Measurements from ENCODE around the gene CNOT6.

DNA sequence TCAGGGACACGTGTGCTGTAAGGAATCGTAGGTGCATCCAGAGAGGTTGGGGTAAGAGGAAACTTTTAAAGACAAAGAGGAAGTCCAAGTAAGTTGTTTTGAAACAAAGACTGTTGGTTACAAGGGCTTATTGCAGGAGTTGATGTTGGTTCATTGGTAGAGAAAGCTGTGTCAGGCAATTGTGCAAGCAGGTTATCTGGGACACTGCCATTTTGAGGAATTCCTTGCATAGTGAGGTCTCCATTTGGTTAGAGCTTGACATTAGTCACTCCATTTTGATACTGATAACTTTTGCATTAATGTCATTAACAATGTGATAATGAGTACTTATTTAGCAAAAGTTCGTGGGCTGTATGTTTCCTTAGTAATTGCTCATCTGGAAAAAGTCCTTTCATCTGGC is 24.9 kb downstream of the CNOT6 start:
- TF ChIP-seq POLR2A (IDR thresholded peaks at IDR 0.05), result no peak
- TF ChIP-seq, protein P1, sequence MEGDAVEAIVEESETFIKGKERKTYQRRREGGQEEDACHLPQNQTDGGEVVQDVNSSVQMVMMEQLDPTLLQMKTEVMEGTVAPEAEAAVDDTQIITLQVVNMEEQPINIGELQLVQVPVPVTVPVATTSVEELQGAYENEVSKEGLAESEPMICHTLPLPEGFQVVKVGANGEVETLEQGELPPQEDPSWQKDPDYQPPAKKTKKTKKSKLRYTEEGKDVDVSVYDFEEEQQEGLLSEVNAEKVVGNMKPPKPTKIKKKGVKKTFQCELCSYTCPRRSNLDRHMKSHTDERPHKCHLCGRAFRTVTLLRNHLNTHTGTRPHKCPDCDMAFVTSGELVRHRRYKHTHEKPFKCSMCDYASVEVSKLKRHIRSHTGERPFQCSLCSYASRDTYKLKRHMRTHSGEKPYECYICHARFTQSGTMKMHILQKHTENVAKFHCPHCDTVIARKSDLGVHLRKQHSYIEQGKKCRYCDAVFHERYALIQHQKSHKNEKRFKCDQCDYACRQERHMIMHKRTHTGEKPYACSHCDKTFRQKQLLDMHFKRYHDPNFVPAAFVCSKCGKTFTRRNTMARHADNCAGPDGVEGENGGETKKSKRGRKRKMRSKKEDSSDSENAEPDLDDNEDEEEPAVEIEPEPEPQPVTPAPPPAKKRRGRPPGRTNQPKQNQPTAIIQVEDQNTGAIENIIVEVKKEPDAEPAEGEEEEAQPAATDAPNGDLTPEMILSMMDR (IDR thresholded peaks at IDR 0.05 in 4 of 5, conservative IDR thresholded peaks at IDR 0.05 in 1 of 5), result no peak
